Chondrocyte (in vitro differentiated cells): ENCODE data around the gene ACSS1. TPM values are rescaled to one million over a fixed set of nuclear protein-coding genes. Genes with fewer than 3 reads are reported as not detected.

Experiments used
- DNase-seq: peaks from one replicate; pipeline ENCODE4 v3.0.0; 2021; ENCODE audit warnings: mixed read lengths, low spot score
- H3K27ac Mint-ChIP-seq: one replicate; pipeline ENCODE4 v1.8.0; 2021; ENCODE audit warnings: mild to moderate bottlenecking, moderate library complexity, mixed read lengths; ENCODE audit not compliant: unreplicated experiment
- H3K27me3 Mint-ChIP-seq: 2 replicates; pipeline ENCODE4 v1.8.0; 2021; ENCODE audit warnings: low read depth, mixed read lengths
- H3K36me3 Mint-ChIP-seq: 2 replicates; pipeline ENCODE4 v1.8.0; 2021; ENCODE audit warnings: low read depth, mixed read lengths
- H3K4me1 Mint-ChIP-seq: 2 replicates; pipeline ENCODE4 v1.8.0; 2021; ENCODE audit warnings: low read depth, mild to moderate bottlenecking, mixed read lengths
- H3K4me3 Mint-ChIP-seq: one replicate; pipeline ENCODE4 v1.8.0; 2021; ENCODE audit warnings: mild to moderate bottlenecking, moderate library complexity, mixed read lengths; ENCODE audit not compliant: unreplicated experiment
- H3K9me3 Mint-ChIP-seq: 2 replicates; pipeline ENCODE4 v1.8.0; 2021; ENCODE audit warnings: low read depth, mixed read lengths
- total RNA-seq: library from RNA; stranded (reverse); gene quantifications from 3 replicates; pipeline ENCODE4 v1.2.1, GENCODE V29; 2021
- TF ChIP-seq, protein P1 (sequence below): fragments of 200-600 bp; sonication (generic); IDR thresholded peaks from 2 replicates; pipeline ENCODE4 v1.5.0; 2021; ENCODE audit warnings: antibody characterized with exemption, mild to moderate bottlenecking, moderate library complexity

ACSS1 gene
- total RNA-seq, 1 donor from 2014 or later: 5.5 TPM

DNA sequence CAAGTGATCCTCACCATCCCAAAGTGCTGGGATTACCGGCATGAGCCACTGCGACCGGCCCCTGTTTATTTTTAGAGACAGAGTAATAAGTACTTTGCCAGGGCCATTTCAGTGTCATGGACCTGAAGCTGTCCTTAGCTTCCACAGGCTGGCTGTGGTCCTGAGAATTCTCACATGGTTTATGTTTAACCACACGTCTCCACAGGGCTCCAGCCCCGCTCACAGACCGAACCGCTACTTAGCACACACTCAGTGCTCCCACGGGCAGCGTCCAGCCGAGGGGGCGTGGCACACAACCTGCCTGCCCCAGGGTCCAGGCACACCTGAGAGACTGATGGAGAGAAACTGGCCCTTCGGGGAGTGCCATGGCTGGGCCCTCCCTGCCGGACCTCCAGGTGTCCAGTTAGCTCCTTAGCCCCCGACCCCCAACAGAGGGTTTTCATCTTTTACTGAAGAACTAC, 11.7 kb downstream of the ACSS1 start:
- Mint-ChIP-seq H3K27me3 (peaks cover 10% of the 10 kb centered on the region), H3K36me3 (peaks cover 1% of the 10 kb centered on the region), H3K9me3 (no peaks in the 10 kb centered on the region), H3K27ac (no peak overlapping the region), H3K4me3 (no peak overlapping the region), H3K4me1 (no peaks in the 10 kb centered on the region)
- TF ChIP-seq, protein P1, sequence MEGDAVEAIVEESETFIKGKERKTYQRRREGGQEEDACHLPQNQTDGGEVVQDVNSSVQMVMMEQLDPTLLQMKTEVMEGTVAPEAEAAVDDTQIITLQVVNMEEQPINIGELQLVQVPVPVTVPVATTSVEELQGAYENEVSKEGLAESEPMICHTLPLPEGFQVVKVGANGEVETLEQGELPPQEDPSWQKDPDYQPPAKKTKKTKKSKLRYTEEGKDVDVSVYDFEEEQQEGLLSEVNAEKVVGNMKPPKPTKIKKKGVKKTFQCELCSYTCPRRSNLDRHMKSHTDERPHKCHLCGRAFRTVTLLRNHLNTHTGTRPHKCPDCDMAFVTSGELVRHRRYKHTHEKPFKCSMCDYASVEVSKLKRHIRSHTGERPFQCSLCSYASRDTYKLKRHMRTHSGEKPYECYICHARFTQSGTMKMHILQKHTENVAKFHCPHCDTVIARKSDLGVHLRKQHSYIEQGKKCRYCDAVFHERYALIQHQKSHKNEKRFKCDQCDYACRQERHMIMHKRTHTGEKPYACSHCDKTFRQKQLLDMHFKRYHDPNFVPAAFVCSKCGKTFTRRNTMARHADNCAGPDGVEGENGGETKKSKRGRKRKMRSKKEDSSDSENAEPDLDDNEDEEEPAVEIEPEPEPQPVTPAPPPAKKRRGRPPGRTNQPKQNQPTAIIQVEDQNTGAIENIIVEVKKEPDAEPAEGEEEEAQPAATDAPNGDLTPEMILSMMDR: no peak
- DNase-seq: peak; percentile 75

DNA sequence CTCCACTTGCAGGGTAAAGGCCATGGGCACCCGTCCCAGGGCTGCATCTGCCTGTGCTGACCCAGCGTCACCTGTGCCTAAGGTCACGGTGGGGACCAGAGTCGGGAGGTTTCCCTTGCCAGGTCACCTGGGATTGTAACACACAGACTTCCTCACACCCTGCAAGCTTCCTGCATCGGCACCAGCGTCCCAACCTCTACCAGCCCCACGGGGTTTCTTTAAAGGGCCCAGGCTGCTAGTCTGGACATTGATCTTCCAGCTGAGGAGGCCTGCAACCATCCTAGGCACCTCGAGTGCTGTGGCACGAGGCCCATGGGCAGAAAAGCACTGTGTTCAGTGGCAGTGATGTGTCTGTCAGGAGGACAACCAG, 12.6 kb downstream of the ACSS1 start:
- TF ChIP-seq, protein P1: no peak
- Mint-ChIP-seq H3K36me3 (peaks cover 1% of the 10 kb centered on the region), H3K27me3 (peaks cover 10% of the 10 kb centered on the region), H3K27ac (no peak overlapping the region), H3K4me1 (peaks cover 3% of the 10 kb centered on the region), H3K9me3 (no peaks in the 10 kb centered on the region), H3K4me3 (no peak overlapping the region)
- peak; percentile 63 for DNase-seq

DNA sequence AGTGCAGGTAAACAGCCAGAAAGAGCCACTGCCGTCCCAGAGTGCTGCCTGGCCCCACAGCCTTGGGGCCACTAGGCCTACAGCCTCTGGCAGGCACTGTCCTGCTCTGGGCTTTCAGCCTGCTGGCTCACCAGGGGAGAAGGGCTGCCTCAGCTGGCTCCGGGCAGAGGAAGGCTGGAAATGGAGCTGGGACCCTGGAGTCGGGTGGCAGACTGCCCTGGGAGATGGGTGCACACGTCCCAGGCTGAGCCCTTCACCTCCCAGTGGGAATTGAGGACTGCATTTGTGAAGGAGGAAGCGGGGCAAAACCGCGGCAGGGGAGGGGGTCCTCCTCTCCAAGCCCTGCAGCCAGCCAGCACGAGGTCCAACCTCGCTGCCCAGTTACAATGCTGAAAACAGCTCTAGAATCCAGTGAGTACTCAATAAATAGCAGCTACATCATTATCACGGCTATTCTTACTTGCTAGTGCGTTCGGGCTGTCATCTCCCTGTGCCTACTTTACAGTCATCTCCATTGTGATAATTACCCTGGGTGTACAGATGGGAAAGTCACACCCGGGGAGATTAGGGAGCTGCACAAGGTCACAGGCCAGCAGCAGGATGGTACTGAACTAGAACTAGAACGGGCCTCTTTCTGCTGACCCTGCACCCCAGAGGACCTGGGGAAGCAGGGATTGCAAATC, 13.1 kb downstream of the ACSS1 start:
- DNase-seq: peak; percentile 72
- Mint-ChIP-seq H3K27ac (no peak overlapping the region), H3K9me3 (no peaks in the 10 kb centered on the region), H3K4me3 (no peak overlapping the region), H3K36me3 (peaks cover 1% of the 10 kb centered on the region), H3K4me1 (peaks cover 9% of the 10 kb centered on the region), H3K27me3 (peaks cover 10% of the 10 kb centered on the region)
- TF ChIP-seq, protein P1: no peak

DNA sequence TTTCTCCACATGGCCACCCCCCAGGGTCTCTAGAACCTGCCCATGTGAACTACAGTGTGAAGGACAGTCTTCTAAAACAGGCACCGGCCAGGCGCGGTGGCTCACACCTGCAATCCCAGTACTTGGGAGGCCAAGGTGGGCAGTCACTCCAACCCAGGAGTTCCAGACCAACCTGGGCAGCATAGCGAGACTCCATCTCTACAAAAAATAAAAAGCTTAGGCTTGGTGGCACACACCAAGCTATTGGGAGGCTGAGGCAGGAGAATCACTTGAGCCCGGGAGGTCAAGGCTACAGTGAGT, 13.7 kb downstream of the ACSS1 start:
- H3K4me3 Mint-ChIP-seq: no peak overlapping the region
- peaks cover 7% of the 10 kb centered on the region for H3K27me3 Mint-ChIP-seq
- DNase-seq: peak; percentile 46
- TF ChIP-seq, protein P1: no peak
- no peak overlapping the region for H3K27ac Mint-ChIP-seq
- no peaks in the 10 kb centered on the region for H3K9me3 Mint-ChIP-seq
- peaks cover 14% of the 10 kb centered on the region for H3K4me1 Mint-ChIP-seq
- peaks cover 1% of the 10 kb centered on the region for H3K36me3 Mint-ChIP-seq

DNA sequence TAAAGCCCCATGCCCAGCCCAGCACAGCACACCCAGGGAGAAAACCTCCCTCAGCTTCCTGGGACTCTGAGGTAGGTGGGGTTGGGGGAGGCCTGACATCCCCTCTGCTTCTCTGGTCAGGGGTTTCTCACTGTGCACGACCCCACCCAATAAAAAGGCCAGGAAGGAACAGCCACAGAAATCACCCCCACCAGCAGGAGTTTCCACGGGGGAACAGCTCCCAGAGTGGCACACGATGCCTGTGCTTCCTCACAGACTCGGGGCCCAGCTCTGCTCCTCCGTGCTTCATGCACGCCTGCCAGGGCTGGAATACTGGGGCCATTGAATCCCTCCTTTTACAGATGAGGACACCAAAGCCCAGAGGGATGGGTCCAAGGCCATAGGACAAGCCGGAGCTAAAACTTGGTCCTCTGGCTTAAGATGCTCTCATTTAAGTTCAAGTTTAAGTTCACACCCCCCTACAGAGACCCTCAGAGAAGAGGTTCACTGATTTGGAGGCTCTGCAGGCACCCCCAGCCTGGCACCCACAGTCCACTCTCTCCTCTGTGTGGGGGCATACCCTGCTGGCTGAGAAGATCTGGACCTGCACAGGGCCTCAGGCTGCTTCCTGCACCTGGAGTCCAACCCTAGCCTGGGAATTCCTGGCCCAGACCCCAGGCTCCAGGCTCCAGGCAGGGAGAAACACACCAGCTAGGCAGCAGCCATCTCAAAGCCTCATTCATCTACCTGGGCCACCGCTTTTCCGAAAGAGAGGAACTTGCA, 14.3 kb downstream of the ACSS1 start:
- Mint-ChIP-seq H3K27me3 (peaks cover 3% of the 10 kb centered on the region), H3K4me1 (peaks cover 17% of the 10 kb centered on the region), H3K4me3 (no peak overlapping the region), H3K27ac (no peak overlapping the region), H3K9me3 (no peaks in the 10 kb centered on the region), H3K36me3 (peaks cover 1% of the 10 kb centered on the region)
- DNase-seq: peak; percentile 56
- TF ChIP-seq, protein P1: no peak
